Endodermal cell (in vitro differentiated cells): ENCODE results near the gene STX8. TPM values are rescaled to one million over a fixed set of nuclear protein-coding genes. Genes with fewer than 3 reads are reported as not detected.

Source experiments
- DNase-seq: peaks from one replicate; pipeline ENCODE4 v3.0.0-alpha.2; 2017
- H3K27ac ChIP-seq: 2 replicates; pipeline ENCODE4 v1.5.1; 2013; ENCODE audit warnings: mild to moderate bottlenecking, low read depth, low read length, moderate library complexity
- H3K27me3 ChIP-seq: 2 replicates; pipeline ENCODE4 v1.6.1; 2013; ENCODE audit warnings: mild to moderate bottlenecking, low read length, moderate library complexity; ENCODE audit not compliant: insufficient read depth, control insufficient read depth, poor library complexity, severe bottlenecking
- H3K36me3 ChIP-seq: 2 replicates; pipeline ENCODE4 v1.7.0; 2013; ENCODE audit warnings: mild to moderate bottlenecking, low read length, moderate library complexity; ENCODE audit not compliant: control insufficient read depth, insufficient read depth
- H3K4me1 ChIP-seq: one replicate; pipeline ENCODE4 v1.7.0; 2013; ENCODE audit warnings: low read length; ENCODE audit not compliant: control insufficient read depth, insufficient read depth
- H3K4me3 ChIP-seq: 2 replicates; pipeline ENCODE4 v1.5.1; 2013; ENCODE audit warnings: mild to moderate bottlenecking, low read length, moderate library complexity
- H3K9ac ChIP-seq: 2 replicates; pipeline ENCODE4 v1.6.1; 2013; ENCODE audit warnings: mild to moderate bottlenecking, low read length, moderate library complexity; ENCODE audit not compliant: poor library complexity, severe bottlenecking; ENCODE audit errors: extremely low read depth
- H3K9me3 ChIP-seq: 2 replicates; pipeline ENCODE4 v1.6.1; 2013; ENCODE audit warnings: mild to moderate bottlenecking, low read length, moderate library complexity; ENCODE audit not compliant: control insufficient read depth
- H3K27ac Mint-ChIP-seq: 2 replicates; pipeline ENCODE4 v1.8.0; 2020; ENCODE audit warnings: mixed read lengths
- H3K27me3 Mint-ChIP-seq: 2 replicates; pipeline ENCODE4 v1.8.0; 2021; ENCODE audit warnings: mild to moderate bottlenecking, mixed read lengths; ENCODE audit not compliant: insufficient read depth
- H3K36me3 Mint-ChIP-seq: 2 replicates; pipeline ENCODE4 v1.8.0; 2020; ENCODE audit warnings: low read depth, mixed read lengths
- H3K4me1 Mint-ChIP-seq: 2 replicates; pipeline ENCODE4 v1.8.0; 2020; ENCODE audit warnings: mixed read lengths
- H3K4me3 Mint-ChIP-seq: 2 replicates; pipeline ENCODE4 v1.8.0; 2020; ENCODE audit warnings: mild to moderate bottlenecking, moderate library complexity, mixed read lengths
- H3K9me3 Mint-ChIP-seq: 2 replicates; pipeline ENCODE4 v1.8.0; 2020; ENCODE audit warnings: mild to moderate bottlenecking, mixed read lengths
- WGBS, 2 experiments: methylation state at CpG; one replicate each; pipeline versions ENCODE4 v1.1.5 to v1.1.7; 2013; ENCODE audit warnings: missing lambda C conversion rate in 2 of 2, mixed read lengths in 1 of 2; ENCODE audit not compliant: insufficient coverage in 1 of 2, insufficient read length in 1 of 2; 5-methylcytosine and 5-hydroxymethylcytosine counted together
- total RNA-seq, 2 donors: library from RNA; stranded (reverse); fragmentation: NEBNext Ultra II Directional in 1 of 2; extraction: Animal tissue kit (Norgen Biotek cat#: 25700) in 1 of 2; gene quantifications; 2 replicates in 1 of 2; 3 replicates in 1 of 2; pipeline ENCODE4 v1.2.1, GENCODE V29; 2021
- TF ChIP-seq, protein P1 (sequence below): fragments of 200-600 bp; sonication (generic); conservative IDR thresholded peaks from 2 replicates; pipeline ENCODE4 v1.5.0; 2021; ENCODE audit warnings: antibody characterized with exemption, mild to moderate bottlenecking

STX8 gene
- total RNA-seq, 2 donors from 2014 or later: 82.5 to 98.2 TPM

DNA sequence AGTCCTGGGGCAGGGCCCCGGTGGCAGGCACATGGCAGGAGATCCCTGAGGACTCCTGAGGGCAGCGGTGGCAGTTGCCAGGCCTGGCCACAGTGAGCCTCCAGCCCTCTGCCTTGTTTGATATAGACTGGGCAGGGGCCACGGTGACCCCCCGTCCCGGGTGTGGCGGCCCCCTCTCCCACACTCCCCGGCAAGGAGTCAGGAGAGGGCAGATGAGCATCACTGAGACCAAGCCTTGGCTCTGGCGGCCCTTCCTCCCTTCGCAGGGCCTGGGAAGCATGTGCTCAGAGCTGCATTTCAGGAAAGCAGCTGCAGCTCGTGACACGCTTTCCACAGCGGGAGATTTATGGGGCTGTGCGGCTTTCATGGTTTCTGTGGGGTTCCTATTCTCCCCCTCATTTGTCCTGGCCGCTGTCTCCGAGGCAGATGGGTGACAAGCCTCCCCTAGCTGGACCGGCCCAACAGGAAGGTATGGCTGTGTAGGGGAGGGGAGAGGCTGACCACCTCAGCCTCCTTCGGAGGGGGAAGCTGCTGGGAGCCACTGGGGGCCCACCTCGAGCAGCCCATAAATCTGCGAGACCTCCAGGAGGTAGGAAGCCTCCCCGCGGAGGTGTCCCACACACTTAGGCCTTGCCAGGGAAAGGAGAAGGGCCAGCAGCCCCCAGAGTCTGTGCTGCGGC, 342.9 kb downstream of the STX8 start:
- Mint-ChIP-seq H3K9me3 (no peaks in the 10 kb centered on the region), H3K36me3 (peaks cover 3% of the 10 kb centered on the region), H3K4me3 (no peak overlapping the region), H3K27me3 (no peaks in the 10 kb centered on the region), H3K4me1 (peaks cover 2% of the 10 kb centered on the region), H3K27ac (no peak overlapping the region)
- 87 to 93% methylated on average over 7 to 22 of the region's 22 CpGs for WGBS, 2 experiments
- H3K27me3 ChIP-seq: no peaks in the 10 kb centered on the region
- no peak overlapping the region for H3K4me3 ChIP-seq
- no peaks in the 10 kb centered on the region for H3K4me1 ChIP-seq
- H3K27ac ChIP-seq: no peak overlapping the region
- DNase-seq: no peak
- H3K36me3 ChIP-seq: peaks cover 5% of the 10 kb centered on the region
- no peak overlapping the region for H3K9ac ChIP-seq
- TF ChIP-seq, protein P1, sequence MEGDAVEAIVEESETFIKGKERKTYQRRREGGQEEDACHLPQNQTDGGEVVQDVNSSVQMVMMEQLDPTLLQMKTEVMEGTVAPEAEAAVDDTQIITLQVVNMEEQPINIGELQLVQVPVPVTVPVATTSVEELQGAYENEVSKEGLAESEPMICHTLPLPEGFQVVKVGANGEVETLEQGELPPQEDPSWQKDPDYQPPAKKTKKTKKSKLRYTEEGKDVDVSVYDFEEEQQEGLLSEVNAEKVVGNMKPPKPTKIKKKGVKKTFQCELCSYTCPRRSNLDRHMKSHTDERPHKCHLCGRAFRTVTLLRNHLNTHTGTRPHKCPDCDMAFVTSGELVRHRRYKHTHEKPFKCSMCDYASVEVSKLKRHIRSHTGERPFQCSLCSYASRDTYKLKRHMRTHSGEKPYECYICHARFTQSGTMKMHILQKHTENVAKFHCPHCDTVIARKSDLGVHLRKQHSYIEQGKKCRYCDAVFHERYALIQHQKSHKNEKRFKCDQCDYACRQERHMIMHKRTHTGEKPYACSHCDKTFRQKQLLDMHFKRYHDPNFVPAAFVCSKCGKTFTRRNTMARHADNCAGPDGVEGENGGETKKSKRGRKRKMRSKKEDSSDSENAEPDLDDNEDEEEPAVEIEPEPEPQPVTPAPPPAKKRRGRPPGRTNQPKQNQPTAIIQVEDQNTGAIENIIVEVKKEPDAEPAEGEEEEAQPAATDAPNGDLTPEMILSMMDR: no peak
- no peaks in the 10 kb centered on the region for H3K9me3 ChIP-seq

DNA sequence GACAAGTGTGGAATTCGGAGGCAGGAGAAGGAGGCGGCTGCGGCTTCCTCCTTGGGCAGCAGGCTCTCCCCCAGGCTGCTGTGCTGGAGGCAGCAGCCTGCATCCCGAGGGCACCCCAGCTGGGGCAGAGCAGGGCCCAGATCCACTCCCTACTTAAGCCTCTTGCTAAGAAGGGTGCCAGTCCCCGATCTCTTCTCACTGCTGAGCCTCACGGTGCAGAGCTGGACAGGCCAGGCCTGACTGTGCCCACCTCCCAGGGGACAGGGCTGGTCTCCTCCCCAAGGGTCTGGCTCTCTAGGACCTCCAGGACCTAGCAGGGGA, 343.5 kb downstream of the STX8 start:
- Histone ChIP-seq H3K4me1 (no peaks in the 10 kb centered on the region), H3K36me3 (peaks cover 11% of the 10 kb centered on the region), H3K9me3 (no peaks in the 10 kb centered on the region), H3K27ac (no peak overlapping the region), H3K9ac (no peak overlapping the region), H3K27me3 (no peaks in the 10 kb centered on the region), H3K4me3 (no peak overlapping the region)
- Mint-ChIP-seq H3K27me3 (no peaks in the 10 kb centered on the region), H3K9me3 (no peaks in the 10 kb centered on the region), H3K4me3 (no peak overlapping the region), H3K4me1 (no peaks in the 10 kb centered on the region), H3K36me3 (no peaks in the 10 kb centered on the region), H3K27ac (no peak overlapping the region)
- TF ChIP-seq, protein P1: no peak
- DNase-seq: no peak
- 86 to 92% methylated on average over 3 to 6 of the region's 6 CpGs for WGBS, 2 experiments

DNA sequence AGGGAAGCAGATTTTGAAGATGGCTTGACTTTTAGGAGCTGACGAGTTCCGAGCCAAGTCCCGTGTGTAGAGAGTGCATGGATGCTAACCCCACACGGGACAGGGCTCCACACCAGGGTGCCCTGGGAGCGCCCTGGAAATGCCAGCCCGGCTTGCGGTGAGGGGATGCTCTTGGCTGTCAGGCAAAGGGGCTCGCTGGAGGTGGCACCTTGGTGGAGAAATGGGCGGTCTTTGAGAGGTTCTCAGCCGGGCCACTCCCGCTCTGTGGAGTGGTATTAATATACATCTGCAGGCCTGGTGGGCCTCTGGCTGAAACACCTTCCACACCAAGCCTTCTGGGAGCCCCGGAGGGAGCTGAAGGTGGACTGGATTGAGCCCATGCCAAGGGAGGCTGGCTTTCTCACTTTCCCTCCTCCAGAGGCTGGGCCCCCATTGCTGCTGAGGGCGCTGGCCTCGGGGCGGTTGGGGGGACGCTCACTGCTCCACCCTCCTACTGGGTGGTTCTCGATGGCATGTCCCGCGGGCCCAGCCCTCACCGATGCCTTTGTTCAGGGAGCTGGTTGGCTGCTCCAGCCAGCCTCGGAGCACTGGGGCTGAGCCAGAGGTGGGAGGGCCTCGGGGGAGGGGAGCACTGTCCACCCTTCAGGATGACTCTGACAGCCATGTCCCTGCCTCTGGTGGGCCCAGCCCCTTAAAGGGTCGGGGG, 344.0 kb downstream of the STX8 start:
- no peak for DNase-seq
- peaks cover 13% of the 10 kb centered on the region for H3K36me3 ChIP-seq
- Mint-ChIP-seq H3K9me3 (no peaks in the 10 kb centered on the region), H3K4me1 (no peaks in the 10 kb centered on the region), H3K4me3 (no peak overlapping the region), H3K36me3 (no peaks in the 10 kb centered on the region), H3K27ac (no peak overlapping the region), H3K27me3 (no peaks in the 10 kb centered on the region)
- H3K4me1 ChIP-seq: no peaks in the 10 kb centered on the region
- no peak overlapping the region for H3K4me3 ChIP-seq
- no peaks in the 10 kb centered on the region for H3K27me3 ChIP-seq
- no peak overlapping the region for H3K27ac ChIP-seq
- WGBS, 2 experiments: 89 to 91% methylated on average over 16 to 23 of the region's 23 CpGs
- TF ChIP-seq, protein P1: no peak
- no peaks in the 10 kb centered on the region for H3K9me3 ChIP-seq
- H3K9ac ChIP-seq: no peak overlapping the region
